Ramos (cell line): ENCODE results near the gene AP5Z1.
"Not testable (repeated sequence)": the region's sequence is repeated elsewhere in the genome, so short reads cannot be mapped to it uniquely, and the experiment has no call there.

Experiments
- in situ Hi-C: fragments of 300-500 bp; cut with MboI; formaldehyde crosslinking; loops from one replicate; pipeline ENCODE4 v1.14.3; 2022; ENCODE audit warnings: low sequenced_read_pairs; ENCODE audit not compliant: unreplicated experiment

Gene AP5Z1

DNA sequence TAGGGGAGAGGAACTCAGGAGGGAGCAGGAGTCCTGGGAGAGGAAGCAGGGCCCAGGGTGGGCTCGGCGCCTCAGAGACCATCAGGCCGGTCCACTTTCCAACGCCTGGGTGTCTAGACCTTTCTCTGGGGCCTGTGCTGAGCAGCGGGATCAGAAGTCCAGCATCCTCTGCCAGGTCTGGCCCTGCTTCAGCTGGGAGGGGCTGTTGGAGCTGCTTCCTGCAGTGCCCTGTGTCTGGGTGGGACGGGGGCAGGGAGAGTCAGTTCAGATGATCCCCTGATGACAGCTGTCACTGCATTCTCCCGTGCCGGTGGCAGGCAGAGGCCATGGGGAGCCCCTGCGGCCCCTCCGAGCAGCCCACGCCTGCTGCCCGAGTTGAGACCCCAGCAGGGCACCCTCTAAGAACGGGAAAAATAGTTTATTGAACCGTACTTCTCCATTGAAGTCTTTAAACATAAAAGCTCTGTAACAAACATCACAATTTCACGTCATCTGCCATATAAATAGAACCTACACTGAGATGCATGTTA lies 23.3 kb downstream of the AP5Z1 start:
- in situ Hi-C loops: loop anchor here (5.0 kb wide), 1 partner anchor 289 kb away; no protein-coding TSS in a partner anchor

- in situ Hi-C loops: loop anchor here (5.0 kb wide), 1 partner anchor 288 kb away; no protein-coding TSS in a partner anchor
Observed at GRCh38 chr7:4799508-4800268, 24.3 kb downstream of the AP5Z1 start.

DNA sequence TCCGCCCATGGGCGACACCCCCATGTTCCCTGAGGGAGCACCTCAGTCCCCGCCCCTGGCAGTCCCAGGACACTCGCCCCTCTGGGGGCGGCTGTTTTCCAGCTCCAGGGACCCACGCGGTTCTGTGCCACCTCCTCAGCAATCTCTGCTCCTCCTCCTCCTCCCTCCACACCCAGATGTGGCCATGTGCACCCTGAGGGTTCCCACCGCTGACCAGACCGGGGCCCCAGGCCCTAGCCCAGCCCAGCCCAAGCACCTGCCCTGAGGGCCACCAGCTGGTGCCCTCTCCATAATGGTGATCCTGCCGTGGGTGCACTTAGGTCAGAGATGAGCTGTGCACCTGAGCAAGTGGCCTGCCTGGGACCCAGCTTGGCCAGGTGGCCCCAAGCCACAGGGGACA lies 25.1 kb downstream of the AP5Z1 start:
- in situ Hi-C loops: no loop called here

DNA sequence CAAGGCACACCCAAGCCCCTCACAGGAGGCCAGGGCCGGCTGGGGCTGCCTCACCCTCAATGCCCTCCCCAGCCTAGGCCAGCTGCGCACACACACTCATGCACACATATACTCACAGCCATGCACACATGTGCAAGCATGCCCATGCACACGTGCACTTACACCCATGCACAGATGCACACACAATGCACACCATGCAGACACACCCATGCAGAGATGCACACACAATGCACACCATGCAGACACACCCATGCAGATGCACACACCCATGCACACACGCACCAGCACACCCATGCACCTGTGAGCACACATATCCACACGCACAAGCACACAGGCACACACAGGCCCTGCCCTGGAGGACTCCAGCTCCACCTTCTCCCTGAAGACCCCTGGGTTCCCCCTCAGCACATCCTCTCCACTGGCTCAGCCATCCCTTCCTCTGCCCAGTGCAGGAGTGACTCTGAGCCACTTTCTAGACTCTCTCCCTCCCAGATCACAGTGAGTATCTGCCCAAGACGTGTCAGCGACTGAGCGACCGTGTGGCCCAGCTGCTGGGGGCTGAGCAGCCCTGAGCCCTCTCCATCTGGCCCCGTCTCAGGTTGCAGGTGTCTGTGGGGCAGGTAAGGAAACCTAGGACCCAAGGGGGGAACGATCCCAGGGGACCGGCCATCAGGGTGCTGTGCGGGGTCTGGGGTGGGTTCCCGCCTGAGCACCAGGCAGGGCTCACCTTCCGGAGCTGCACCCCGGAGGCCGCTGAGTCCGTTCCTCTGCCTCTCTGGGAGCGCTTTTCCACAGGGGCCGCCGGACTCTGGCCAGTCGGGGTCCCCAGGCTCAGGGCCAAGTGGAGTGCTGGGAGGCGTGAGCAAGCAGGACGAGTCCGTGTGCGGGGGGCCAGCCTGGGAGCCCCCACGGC lies 25.8 kb downstream of the AP5Z1 start:
- in situ Hi-C loops: no loop called here

DNA sequence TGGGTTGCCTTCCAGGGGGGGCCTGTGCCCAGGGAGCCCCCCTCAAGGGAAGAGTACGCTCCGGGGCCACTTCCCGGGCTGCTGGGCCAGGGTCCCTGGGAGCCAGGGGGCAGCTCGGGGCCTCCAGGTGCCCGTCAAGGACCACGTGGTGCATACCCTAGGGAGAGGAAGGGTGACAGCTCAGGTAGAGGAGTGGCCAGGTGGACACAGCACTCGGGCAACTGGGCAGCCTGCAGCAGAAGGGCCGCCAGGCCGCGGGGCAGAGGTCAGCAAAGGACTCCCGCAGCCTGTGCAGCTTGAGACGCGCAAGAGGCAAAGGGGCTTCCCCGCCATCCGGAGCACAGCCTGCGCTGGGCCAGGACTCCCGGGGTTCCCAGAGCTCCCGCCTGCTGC lies 26.4 kb downstream of the AP5Z1 start:
- in situ Hi-C loops: no loop called here

- in situ Hi-C loops: not testable (repeated sequence)
Observed at GRCh38 chr7:4802577-4802976, 27.2 kb downstream of the AP5Z1 start.

- in situ Hi-C loops: no loop called here
Observed at GRCh38 chr7:4803397-4804241, 28.2 kb downstream of the AP5Z1 start.

DNA sequence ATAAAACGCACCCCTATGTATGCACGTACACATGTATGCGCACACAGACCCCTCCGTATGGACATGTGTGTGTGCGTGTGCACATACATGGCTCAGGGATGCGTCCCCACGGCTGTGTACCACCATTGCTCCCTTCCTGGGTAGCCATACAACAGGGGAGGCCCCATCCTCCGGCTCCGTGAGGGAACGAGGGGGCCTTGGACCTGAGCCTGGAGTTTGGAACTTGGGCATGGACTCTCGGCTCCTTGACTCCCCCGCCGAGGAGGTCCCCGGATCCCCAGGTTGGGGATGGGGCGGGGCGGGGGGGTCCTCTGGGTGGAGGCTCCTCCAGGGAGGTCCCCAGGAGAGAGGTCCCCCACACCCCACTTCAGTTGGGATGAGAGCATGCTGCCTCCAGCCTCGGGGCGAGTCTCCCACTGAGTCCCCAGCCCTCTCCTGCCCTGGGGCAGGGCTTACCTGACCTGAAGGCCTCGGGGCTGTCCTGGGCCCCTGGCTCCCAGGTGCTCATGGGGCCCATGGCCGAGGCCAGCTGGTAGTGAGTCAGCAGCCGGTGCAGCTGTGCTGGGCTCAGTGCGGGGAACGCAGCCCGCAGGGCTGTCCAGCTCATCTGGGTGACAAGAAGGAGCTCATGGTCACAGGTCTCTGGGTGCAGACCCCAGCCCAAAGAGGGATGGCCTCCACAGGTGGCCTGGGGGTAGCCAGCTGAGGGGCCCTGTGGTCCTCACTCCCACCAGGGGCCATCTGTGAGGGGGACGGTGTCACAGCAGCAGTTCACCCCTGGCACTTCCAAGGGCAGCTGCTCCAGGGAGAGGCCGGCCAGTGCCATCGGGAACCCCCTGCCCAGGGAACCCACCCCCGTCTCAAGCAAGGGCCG lies 29.9 kb downstream of the AP5Z1 start:
- in situ Hi-C loops: no loop called here

GRCh38 chr7:4805984-4806300 lies 30.5 kb downstream of the AP5Z1 start:
- in situ Hi-C loops: no loop called here

DNA sequence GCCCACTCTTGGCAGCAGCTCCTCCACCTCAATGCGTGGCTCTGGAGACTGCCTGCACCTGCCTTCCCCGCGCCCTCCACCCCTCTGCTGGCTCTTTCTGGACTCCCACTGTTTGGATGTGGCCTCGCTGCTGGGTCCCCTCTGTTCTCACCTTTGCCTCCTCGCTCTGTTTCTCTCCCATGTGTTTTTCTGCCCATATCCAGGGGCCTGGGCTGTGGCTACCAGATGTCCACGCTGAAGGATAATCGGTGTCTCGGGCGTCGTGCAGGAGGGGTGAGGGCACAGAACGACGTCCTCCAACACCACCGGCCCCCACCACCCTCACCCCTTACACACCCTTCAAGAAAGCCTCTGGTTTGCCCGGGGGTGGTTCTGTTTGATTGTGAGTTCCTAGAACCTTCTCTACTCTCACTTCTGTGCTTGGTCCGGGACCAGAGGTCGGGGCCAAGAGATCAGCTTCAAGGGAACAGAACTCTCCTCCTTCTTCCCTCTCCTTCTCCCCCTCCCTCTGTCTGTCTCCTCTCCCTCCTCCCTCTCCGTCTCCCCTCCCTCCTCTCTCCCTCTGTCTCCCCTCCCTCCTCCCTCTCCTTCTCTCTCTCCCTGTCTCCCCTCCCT lies 31.7 kb downstream of the AP5Z1 start:
- in situ Hi-C loops: no loop called here

DNA sequence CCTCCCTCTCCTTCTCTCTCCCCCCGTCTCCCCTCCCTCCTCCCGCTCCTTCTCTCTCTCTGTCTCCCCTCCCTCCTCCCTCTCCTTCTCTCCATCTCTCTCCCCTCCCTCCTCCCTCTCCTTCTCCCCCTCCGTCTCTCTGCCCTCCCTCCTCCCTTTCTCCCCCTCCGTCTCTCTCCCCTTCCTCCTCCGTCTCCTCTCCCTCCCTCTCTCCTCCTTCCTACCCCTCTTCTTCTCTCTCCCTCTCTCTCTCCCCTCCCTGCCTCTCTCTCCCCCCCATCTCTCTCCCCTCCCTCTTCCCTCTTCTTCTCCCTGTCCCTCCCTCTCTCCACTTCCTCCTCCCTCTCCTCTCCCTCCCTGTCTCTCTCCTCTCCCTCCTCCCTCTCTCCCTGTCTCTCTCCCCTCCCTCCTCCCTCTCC lies 32.2 kb downstream of the AP5Z1 start:
- in situ Hi-C loops: no loop called here

DNA sequence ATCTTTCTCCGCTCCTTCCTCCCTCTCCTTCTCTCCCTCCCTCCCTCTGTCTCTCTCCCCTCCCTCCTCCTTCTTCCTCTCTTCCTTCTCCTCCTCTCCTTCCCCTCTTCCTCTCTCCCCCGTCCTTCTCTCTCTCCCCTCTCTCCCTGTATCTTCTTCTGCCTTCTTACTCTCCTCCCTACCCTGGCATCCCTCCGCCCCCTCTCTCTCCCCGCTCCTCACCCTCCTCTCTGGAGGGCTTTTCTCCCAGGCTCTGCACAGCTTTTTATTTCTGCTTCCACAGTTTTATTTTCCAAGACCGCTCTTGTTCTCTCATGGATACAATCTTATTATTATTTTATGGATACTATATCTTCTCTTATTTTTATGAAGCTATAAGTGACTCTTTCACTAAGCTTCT lies 32.6 kb downstream of the AP5Z1 start:
- in situ Hi-C loops: no loop called here

DNA sequence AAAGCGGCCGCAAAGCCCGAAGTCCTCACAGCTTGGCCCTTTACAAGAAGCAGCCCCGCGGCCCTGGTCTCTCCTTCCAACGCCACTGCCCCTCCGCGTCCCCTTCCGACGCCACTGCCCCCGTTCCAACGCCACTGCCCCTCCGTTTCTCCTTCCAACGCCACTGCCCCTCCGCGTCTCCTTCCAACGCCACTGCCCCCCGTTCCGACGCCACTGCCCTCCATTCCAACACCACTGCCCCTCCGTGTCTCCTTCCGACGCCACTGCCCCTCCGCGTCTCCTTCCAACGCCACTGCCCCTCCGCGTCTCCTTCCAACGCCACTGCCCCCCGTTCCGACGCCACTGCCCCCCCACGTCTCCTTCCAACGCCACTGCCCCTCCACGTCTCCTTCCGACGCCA lies 33.1 kb downstream of the AP5Z1 start:
- in situ Hi-C loops: no loop called here

DNA sequence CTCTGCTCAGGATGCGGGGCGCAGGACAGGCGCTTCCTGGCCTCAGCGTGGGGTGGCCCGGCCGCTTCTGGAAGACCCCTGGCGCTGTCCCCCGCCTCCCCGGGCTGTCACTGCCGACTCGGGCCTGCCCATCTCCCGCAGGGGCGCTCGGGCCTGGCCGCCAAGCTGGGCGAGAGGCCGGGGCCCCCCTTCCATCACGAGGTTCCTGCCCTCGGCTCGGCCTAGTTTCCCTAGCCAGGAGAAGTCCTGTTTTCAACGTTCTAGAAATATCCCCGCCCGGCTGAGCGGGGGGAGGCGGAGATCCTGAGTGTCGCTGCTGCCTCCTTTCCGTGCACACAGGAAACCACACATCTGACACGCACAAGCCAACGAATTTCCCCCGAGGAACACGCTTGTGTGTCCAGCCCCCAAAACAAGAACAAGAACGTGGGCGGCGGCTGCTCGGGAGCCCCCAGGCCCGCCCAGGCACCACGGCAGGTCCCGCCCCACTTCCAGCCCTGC lies 33.7 kb downstream of the AP5Z1 start:
- in situ Hi-C loops: no loop called here

- in situ Hi-C loops: no loop called here
Observed at GRCh38 chr7:4809666-4810065, 34.2 kb downstream of the AP5Z1 start.

- in situ Hi-C loops: no loop called here
Observed at GRCh38 chr7:4814433-4814832, 39.0 kb downstream of the AP5Z1 start.

DNA sequence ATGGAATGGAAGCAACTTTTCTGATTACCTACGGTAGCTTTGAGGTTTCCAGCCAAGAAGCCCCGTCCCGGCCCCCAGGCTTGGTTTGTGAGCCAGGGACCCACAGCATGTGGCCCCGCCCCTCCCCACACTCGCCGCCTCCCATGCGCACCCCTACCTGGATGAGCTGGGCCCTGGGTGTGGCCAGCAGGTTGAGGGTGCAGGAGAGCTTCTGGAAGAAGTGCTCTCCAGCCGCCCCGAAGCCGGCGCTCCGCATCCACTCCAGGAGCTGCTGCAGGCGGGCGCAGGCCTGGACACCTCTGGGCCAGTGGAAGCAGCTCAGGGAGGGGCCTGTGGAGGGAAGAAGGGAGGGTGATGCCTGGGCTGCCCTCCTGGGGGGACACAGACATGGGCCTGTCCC lies 39.7 kb downstream of the AP5Z1 start:
- in situ Hi-C loops: no loop called here

DNA sequence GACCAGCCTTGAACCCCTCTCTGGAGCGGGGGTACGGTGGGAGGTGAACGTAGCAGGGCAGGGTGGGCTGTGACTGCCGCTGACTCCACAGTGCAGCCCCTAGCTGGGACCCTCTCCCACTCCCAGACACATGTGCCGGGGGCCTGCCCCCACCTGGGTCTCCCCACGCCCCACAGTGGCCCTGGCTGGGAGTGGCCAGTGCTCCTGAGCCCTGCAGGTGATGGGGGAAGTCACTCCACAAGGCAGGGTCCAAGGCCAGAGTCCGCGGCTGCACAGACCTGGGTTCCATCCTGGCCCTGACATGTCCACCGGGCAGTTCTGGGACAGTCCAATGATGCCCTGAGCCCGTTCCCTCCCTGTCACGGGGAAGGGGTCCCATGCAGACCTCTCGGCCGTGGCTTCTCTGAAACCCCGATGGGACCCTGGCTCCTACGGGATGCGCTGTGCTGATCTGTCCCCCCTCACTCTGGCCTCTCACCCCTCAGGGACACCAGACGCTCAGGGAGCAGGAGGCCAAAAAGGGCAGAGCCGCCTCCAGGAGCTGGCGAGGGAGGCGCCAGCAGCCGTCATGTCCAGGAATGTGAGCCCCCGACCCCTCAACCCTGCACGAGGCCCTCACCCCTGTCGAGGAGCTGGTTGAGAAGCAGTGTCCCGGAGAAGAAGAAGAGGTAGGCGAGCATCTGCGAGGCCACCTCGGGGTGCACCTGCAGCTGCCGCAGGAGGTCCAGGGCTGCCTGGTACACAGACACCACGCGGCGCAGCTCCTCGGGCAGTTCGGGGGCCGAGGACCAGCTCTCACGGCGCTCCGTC lies 40.4 kb downstream of the AP5Z1 start:
- in situ Hi-C loops: no loop called here
